Chondrocyte (in vitro differentiated cells): ENCODE measurements around the gene IL1RAP. TPM values are rescaled to one million over a fixed set of nuclear protein-coding genes. Genes with fewer than 3 reads are reported as not detected.

Experiments
- DNase-seq: peaks from one replicate; pipeline ENCODE4 v3.0.0; 2021; ENCODE audit warnings: mixed read lengths, low spot score
- H3K27ac Mint-ChIP-seq: one replicate; pipeline ENCODE4 v1.8.0; 2021; ENCODE audit warnings: mild to moderate bottlenecking, moderate library complexity, mixed read lengths; ENCODE audit not compliant: unreplicated experiment
- H3K27me3 Mint-ChIP-seq: 2 replicates; pipeline ENCODE4 v1.8.0; 2021; ENCODE audit warnings: low read depth, mixed read lengths
- H3K36me3 Mint-ChIP-seq: 2 replicates; pipeline ENCODE4 v1.8.0; 2021; ENCODE audit warnings: low read depth, mixed read lengths
- H3K4me1 Mint-ChIP-seq: 2 replicates; pipeline ENCODE4 v1.8.0; 2021; ENCODE audit warnings: low read depth, mild to moderate bottlenecking, mixed read lengths
- H3K4me3 Mint-ChIP-seq: one replicate; pipeline ENCODE4 v1.8.0; 2021; ENCODE audit warnings: mild to moderate bottlenecking, moderate library complexity, mixed read lengths; ENCODE audit not compliant: unreplicated experiment
- H3K9me3 Mint-ChIP-seq: 2 replicates; pipeline ENCODE4 v1.8.0; 2021; ENCODE audit warnings: low read depth, mixed read lengths
- total RNA-seq: library from RNA; stranded (reverse); gene quantifications from 3 replicates; pipeline ENCODE4 v1.2.1, GENCODE V29; 2021
- TF ChIP-seq, protein P1 (sequence below): fragments of 200-600 bp; sonication (generic); IDR thresholded peaks from 2 replicates; pipeline ENCODE4 v1.5.0; 2021; ENCODE audit warnings: antibody characterized with exemption, mild to moderate bottlenecking, moderate library complexity

IL1RAP gene
- total RNA-seq, 1 donor from 2014 or later: 30.4 TPM

DNA sequence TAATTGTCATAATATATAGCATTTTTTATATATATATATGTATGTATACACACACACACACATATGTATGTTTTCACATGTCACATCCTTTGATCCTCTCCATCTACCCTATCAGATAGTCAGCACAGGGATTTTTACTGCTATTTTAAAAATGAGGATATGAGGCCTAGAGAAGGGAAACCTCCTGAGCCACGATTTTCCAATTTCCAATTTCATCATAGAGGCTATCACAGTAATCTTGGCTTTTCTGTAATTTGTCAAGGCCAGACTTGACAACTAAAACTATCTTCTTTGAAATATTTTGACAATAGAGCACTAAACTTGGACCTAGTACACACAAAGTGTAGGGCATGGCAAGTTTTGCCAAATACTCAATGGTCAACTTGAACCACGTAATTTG lies 42.5 kb downstream of the IL1RAP start:
- no peak overlapping the region for H3K27ac Mint-ChIP-seq
- H3K27me3 Mint-ChIP-seq: no peaks in the 10 kb centered on the region
- TF ChIP-seq, protein P1, sequence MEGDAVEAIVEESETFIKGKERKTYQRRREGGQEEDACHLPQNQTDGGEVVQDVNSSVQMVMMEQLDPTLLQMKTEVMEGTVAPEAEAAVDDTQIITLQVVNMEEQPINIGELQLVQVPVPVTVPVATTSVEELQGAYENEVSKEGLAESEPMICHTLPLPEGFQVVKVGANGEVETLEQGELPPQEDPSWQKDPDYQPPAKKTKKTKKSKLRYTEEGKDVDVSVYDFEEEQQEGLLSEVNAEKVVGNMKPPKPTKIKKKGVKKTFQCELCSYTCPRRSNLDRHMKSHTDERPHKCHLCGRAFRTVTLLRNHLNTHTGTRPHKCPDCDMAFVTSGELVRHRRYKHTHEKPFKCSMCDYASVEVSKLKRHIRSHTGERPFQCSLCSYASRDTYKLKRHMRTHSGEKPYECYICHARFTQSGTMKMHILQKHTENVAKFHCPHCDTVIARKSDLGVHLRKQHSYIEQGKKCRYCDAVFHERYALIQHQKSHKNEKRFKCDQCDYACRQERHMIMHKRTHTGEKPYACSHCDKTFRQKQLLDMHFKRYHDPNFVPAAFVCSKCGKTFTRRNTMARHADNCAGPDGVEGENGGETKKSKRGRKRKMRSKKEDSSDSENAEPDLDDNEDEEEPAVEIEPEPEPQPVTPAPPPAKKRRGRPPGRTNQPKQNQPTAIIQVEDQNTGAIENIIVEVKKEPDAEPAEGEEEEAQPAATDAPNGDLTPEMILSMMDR: no peak
- H3K4me1 Mint-ChIP-seq: no peaks in the 10 kb centered on the region
- H3K36me3 Mint-ChIP-seq: peaks cover 16% of the 10 kb centered on the region
- no peak for DNase-seq
- H3K4me3 Mint-ChIP-seq: no peak overlapping the region
- H3K9me3 Mint-ChIP-seq: peaks cover 16% of the 10 kb centered on the region

DNA sequence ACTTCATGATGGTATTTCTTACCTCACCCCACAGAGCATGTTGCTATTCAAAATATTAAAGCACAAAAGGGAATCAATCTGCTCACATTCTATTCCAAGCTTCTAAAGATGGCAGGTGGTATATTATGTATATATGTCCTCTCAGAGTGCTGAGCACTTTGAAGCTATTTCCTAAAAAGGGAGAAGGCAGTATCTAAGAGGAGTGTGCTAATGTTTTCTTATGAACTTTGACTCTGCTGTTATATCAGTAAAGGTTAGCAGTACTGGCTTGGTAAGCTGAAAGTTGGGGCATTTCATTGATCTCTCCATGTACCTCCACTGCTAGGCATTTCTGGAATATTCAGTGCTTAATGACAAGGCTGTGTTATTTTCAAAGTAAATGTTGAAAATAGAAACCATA lies 43.4 kb downstream of the IL1RAP start:
- peaks cover 14% of the 10 kb centered on the region for H3K36me3 Mint-ChIP-seq
- no peak overlapping the region for H3K27ac Mint-ChIP-seq
- no peaks in the 10 kb centered on the region for H3K27me3 Mint-ChIP-seq
- H3K4me1 Mint-ChIP-seq: no peaks in the 10 kb centered on the region
- peaks cover 16% of the 10 kb centered on the region for H3K9me3 Mint-ChIP-seq
- no peak for DNase-seq
- H3K4me3 Mint-ChIP-seq: no peak overlapping the region
- TF ChIP-seq, protein P1: no peak

DNA sequence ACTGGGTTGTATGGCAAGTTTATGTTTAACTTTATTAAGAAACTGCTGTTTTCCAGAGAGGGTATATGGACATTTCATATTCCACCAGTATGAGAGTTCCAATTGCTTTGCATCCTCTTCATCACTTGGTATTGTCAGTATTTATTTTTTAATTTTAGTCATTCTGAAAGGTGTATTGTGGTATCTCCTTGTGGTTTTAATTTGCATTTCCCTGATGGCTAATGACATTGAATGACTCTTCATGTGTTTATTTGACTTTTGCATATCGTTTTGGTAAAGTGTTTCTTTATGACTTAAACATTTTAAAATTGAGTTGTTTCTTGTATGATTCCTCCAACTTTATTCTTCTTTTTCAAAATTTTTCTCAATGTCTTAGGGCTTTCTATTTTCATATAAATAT lies 44.4 kb downstream of the IL1RAP start:
- Mint-ChIP-seq H3K36me3 (peaks cover 12% of the 10 kb centered on the region), H3K27me3 (no peaks in the 10 kb centered on the region), H3K9me3 (peaks cover 16% of the 10 kb centered on the region), H3K4me1 (peaks cover 8% of the 10 kb centered on the region), H3K27ac (no peak overlapping the region), H3K4me3 (no peak overlapping the region)
- TF ChIP-seq, protein P1: no peak
- no peak for DNase-seq

DNA sequence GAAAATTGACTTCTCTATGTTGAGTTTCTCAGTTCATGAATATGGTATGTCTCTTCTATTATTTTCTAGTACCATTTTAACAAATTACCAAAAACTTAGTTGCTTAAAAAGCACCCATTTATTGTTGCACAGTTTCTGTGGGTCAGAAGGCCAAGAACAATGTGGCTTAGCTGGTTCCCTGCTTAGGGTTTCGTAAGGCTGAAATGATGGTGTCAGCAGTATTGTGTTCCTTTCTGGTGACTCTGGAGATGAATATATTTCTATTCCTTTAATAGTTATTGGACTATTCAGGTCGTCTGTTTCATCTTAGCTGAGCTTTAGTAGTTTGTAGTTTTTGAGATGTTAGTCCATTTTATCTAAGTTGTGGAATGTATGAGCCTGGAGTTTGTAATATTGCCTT lies 44.9 kb downstream of the IL1RAP start:
- Mint-ChIP-seq H3K27ac (no peak overlapping the region), H3K4me1 (peaks cover 13% of the 10 kb centered on the region), H3K36me3 (peaks cover 12% of the 10 kb centered on the region), H3K4me3 (no peak overlapping the region), H3K27me3 (no peaks in the 10 kb centered on the region), H3K9me3 (peaks cover 16% of the 10 kb centered on the region)
- no peak for DNase-seq
- TF ChIP-seq, protein P1: no peak

DNA sequence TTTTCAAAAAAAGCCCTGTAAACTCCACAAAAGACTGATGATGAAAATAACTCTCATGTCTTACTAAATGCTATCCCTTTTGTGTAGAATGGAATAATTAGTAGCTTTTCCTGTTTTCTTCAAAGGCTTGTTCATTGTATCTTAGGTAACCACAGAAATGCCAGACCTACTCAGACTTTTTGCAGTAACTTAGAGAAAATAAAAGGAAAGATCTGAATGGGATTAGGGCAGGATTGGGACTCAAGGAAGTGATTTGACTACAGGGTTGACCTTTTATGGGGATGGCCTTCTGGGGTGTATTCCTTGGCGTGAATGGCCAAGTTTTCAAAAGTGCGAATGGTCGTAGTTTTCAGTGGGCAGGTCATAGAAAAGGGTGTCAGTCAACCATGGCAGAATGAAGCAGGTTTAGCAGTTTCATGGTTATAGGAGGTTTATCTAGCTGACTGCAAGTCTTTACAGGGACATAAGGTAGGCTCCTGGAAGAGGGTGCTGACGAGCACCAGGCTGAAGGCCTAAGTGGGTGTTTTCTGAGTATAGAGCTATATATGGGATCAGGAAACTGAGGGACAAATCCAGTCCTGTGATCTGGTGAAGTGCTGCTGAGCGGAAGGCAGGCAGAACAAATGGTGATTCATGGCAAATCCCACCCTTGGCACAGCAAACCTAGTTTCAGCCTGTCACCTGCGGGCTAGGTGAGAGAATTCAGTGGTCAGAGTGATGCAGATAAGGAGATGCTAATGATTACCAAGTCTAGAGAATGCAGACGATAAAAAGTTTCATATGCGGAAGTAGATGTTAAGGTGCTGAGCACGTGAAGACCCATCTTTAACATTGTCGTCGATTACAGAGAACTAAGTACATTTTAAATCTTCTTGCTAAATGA lies 46.4 kb downstream of the IL1RAP start:
- Mint-ChIP-seq H3K9me3 (peaks cover 16% of the 10 kb centered on the region), H3K4me1 (peaks cover 14% of the 10 kb centered on the region), H3K27ac (no peak overlapping the region), H3K27me3 (no peaks in the 10 kb centered on the region), H3K36me3 (peaks cover 12% of the 10 kb centered on the region), H3K4me3 (no peak overlapping the region)
- TF ChIP-seq, protein P1: no peak
- no peak for DNase-seq
